NCI-H146 treated with DMSO at 0.1 percent for 48 hours (cell line): ENCODE measurements around the gene TPPP3.

Experiments used
- DNase-seq: peaks from one replicate; lab custom pipeline; 2025; ENCODE audit not compliant: unreplicated experiment; lab: John Stamatoyannopoulos, UW

TPPP3 gene

DNA sequence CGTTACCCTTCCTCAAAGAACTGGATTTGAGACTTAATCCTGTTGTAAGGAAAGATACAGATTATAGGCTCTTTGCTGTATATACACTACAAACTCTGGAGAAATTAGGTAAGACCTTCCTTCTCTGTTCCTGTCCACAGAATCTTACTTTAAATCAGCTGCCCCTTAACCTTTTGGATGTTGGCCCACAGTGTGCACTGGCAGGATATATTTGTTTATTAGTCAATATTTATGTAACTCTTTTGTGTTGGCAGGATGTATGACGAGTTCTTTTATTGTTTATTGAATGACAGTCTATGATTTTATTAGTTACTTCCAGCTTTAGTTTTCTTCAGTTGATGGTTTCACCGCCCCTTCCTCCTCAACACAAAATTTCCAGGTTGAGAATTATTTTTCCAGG lies 47.0 kb downstream of the TPPP3 start:
- no peak for DNase-seq

GRCh38 chr16:67345401-67345800 lies 47.9 kb downstream of the TPPP3 start:
- DNase-seq, result no peak

GRCh38 chr16:67342616-67343015 lies 50.7 kb downstream of the TPPP3 start:
- DNase-seq, result no peak

DNA sequence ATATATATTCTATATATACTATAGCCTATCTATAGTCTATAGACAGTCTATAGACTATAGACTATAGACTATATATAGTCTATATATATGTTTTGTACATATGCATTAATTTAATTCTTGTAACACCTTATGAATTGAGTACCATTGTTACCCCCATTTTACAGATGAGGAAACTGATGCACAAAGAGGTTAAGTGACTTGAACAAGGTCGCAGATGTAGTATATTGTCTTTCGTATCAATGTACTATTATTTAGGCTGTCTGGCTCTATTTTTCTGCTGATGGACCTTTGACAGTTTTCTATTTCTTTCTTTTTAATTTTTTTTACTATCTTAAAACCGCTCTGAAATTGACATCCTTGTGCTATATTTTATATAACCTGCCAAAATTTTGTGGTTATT lies 52.0 kb downstream of the TPPP3 start:
- DNase-seq, result no peak
